HPDE6-E6E7 (cell line): ENCODE measurements around the gene HMGB1.
A peak's percentile ranks its signal among the peaks of the same experiment; 100 is the strongest.
"Not testable (repeated sequence)": the region's sequence is repeated elsewhere in the genome, so short reads cannot be mapped to it uniquely, and the experiment has no call there.

Experiments used
- DNase-seq: peaks from one replicate; pipeline ENCODE4 v3.0.0; 2011; ENCODE audit warnings: missing footprints; ENCODE audit errors: extremely low spot score

The HMGB1 gene

DNA sequence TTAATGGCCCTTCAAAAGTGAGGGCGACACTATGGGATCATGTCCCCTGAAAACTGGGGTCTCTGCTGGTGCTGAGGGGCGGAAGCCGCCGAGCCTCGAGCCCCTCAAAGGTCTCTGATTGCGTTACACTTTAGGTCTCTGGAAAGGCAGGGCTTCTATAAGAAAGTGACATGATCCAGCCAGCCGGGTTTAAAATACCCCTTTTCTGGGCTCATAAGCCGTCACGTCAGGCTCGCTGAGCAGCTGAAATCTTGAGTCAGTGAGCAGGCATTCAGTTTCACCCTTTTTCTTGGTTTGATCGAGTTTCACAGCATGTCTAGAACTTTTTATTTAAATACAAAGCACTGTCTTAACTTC is 600 bp upstream of the HMGB1 start:
- DNase-seq: no peak

DNA sequence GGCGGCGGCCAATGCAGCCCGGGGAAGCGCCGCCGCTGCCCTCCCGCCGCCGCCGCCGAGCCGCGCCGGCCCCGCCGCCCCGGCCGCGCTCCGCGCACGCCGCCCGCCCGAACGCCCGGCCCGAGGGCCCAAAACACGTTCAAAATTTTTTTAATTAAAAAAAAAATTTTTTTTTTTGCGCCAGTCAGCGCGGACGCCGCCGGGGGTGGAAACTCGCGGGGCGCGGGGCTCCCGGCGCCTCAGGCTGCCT is 468 bp downstream of the HMGB1 start:
- no peak for DNase-seq

DNA sequence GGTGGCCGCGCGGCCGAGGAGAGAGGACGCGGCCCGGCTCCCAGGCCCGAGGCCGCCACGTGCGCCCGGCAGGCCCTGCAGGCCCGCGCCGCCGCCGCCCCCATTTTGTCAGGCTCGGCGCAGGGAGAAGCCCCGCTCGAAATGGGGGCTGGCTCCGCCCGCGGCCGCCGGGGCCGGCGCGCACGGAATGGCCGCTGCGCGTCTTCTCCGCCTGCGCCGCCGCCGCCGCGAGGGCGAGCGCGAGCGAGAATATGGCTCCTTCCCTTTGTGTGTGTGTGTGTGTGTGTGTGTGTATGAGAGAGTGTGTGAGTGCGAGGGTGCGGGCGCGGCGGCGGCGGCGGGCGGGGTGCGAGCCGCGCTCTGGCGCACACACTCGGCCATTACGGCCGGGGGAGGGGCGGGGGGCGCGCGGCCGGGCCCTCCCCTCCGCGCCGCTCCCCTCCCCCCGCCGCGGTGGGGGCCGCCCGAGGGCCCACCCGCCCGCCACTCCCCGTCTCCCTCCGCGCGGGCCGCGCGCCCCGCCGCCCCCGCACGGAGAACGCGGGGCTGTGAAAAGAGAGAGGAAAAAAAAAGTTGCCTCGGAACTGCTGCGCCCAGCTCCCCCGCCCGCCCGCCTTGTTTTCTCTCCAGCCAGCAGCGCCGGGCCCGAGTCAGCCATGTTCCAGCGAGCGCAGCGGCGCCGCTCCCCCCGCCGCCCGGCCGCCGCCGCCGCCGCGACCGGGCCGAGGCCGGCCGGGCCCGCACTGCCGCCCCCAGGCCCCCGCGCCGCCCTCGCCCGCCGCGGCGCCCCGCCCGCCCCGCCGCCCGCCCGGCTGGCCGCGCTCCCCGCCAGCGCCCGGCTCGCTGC is 1.0 kb downstream of the HMGB1 start:
- DNase-seq: no peak

DNA sequence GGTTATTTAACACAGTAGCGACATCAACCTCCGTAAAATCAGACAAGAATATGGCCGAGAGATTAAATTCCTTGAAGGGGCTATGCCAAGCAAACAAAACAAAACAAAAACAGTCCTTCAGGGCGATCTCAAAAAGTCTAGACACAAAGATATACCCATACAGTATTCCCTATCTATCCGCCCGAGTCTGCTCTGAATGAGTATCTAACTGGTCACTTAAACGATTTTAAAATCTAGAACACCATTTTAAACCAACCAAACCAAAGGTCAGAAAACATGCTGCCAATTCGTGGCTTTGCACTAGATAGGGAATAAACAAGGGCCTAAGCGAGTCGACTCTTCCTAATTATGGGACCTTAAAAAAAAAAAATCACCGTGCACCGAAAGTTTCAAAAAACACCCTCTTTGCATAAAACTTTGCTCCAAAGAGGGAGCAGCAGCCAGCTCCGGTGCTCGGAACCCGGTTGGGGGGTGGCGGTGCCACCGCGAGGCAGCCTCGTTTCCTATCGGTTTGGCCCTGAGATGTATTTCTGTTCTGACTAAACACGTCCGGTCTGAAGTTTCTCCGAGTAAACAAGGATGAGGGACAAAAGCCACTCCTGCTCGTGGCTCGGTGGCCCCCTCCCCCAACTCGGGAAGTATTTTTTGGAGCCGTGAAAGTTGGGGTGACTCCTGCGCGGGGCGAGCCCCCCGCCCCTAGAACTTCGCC is 1.8 kb downstream of the HMGB1 start:
- no peak for DNase-seq

DNA sequence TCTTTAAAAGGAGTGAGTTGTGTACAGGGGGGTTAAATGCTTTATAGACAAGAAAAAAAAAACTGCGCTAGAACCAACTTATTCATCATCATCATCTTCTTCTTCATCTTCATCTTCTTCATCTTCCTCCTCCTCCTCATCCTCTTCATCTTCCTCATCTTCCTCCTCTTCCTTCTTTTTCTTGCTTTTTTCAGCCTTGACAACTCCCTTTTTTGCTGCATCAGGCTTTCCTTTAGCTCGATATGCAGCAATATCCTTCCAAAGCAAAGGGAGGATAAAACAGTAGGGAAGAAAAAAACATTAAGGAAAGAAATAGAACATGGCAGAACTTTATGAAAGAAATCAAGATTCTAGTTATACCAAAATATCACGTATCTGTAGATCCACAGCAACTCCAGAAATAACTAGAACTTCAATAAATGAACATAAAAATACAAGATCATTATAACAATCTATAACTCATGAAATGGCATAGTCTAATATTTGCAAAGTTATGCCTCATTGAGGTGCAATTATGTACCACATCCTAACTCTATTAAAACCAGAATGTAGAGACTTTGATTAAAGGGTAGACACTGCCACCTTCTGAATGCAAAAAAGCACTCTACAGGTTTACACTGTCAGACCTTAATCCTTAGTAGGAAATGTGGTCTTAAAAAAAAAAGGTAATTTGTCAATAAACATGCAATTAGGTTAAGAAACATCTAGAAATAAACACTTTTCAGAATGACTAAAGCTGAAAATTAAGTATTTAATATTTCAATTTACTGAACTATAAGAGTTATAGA is 4.3 kb downstream of the HMGB1 start:
- not testable (repeated sequence) for DNase-seq

DNA sequence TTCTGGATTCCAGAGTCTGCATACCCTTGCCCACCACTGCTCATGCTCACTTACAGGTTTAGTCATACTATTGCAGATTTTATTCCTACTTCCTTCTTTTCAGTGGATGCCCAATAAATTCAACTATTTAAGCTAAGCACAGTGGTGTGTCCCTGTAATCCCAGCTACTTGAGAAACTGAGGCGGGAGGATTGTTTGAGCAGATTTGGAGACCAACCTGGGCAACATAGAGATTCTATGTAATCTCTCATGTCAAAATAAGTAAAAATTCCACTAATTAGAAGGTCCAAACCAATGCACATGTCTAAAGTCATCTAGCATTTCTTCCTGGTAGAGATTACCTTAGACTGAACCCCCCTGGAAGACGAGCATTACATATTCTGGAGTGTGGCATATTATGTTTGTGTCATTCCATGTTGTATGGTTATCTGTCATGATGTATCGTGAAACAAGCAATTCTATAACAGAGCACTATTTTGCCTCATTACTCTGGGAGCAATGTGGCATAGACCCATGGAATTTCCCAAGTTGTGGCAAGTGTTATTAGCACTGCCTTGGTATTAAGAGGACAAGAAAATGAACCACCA is 8.3 kb downstream of the HMGB1 start:
- no peak for DNase-seq

DNA sequence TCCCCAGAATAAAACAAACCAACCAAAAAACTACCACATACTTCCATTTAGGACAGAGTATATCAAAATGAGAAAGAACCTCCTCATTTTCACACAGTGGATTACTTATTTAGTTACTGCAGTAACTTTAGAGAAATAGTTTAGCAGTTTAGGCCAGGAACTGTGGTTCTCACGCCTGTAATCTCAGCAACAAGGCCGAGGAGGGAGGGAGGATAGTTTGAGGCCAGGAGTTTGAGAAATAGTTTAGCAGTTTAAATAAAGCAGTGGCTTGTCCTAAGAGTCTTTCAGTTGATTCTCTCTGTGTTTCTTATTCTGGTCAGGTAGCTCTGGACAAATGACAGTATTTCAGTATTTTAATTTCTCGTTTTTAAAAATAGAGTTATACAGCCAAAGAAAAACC is 9.4 kb downstream of the HMGB1 start:
- no peak for DNase-seq

DNA sequence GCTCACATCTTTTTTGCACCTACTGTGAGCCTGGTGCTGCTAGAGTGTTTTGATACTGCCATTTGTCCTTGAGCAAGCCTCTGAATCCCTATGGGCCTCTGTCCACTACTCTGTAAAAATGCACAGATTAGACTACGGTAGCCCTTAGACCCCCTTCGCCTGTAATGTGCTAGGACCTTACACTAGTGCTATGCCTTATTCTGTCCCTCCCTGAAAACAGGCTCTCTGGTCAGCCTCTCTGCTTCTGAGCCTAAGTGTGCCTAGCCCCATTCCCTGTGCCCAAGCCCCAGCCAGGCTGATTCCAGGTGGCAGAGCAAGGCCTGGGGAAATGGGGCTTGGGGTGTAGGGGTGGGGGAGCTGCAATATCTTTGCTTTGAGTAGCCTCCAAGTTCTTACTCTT is 10.7 kb downstream of the HMGB1 start:
- DNase-seq: no peak

GRCh38 chr13:30453727-30454126 is 12.0 kb downstream of the HMGB1 start:
- no peak for DNase-seq

DNA sequence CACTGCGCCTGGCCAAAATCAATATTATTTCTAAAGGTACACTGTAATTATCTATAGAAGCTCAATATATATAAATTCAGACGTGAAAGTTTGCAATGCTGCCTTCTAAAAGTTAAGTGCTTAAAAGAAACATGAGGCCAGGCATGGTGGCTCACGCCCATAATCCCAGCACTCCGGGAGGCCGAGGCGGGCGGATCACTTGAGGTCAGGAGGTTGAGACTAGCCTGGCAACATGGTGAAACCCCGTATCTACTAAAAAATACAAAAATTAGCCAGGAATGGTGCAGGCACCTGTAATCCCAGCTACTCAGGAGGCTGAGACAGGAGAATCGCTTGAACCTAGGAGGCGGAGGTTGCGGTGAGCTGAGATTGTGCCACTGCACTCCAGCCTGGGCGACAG is 14.3 kb downstream of the HMGB1 start:
- not testable (repeated sequence) for DNase-seq

- DNase-seq: no peak
Observed at GRCh38 chr13:30450066-30450465, 15.7 kb downstream of the HMGB1 start.

GRCh38 chr13:30448441-30448840 is 17.3 kb downstream of the HMGB1 start:
- no peak for DNase-seq

GRCh38 chr13:30446126-30446500 is 19.6 kb downstream of the HMGB1 start:
- no peak for DNase-seq

DNA sequence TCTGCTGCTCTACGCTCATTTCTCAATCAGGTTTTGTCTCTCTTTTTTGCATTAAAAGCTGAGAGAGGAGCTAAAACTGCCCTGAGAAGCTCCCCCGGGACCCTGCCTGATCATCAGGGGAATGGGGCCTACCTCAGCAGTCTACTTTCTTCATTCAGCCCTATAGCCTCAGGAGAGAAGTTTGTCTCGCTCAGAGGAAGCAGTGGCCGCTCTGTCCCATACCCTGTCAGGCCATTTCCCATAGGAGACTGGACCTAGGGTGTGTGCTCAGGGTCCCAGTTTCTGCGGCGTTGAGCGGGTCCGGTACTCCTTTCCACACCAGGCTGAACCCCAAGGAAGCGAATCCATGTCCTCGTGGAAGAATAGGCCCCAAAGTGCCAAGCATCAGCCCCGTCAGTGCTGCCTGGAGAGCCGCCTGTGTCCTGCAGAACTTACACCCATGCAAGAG is 21.8 kb downstream of the HMGB1 start:
- DNase-seq: no peak

GRCh38 chr13:30443491-30443890 is 22.2 kb downstream of the HMGB1 start:
- not testable (repeated sequence) for DNase-seq

DNA sequence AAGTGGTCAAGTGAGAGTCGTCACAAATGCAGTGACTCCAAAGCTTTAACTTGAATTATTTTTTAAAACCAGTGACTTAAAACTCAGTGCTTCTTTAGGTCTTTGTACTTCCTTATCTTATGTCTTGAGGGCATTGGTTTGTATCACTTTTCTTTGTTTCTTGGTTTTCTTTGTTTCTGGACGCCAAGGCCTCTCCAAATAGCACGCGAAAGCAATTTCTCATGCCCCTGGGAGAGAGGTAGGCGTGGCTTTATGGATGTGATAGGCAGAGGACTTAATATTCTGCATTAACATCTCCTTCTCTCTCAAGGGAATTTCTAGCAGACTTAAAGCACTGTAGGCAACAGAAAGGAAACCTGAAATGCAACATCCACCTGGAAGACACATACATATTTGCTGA is 22.8 kb downstream of the HMGB1 start:
- no peak for DNase-seq

GRCh38 chr13:30440910-30441703 is 24.6 kb downstream of the HMGB1 start:
- no peak for DNase-seq

- DNase-seq: no peak
Observed at GRCh38 chr13:30438286-30438685, 27.4 kb downstream of the HMGB1 start.

DNA sequence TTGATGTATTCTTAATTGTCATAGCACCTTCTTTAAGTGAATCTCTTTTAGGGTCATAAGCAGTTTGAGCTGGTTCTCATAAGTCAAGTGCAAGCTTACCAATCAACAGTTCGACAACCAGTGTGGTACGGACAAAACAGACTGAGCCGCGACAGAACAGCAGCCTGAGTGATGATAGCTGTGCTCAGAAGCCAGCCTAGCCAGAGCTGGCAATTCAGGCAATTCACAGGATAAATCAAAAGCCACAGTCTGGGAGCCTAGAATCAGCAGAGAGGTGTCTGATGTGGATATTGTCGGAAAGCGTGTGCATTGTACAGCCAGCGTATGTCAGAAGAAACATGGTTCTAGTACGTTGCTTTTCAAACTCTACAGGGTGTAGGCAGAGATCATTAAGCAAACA is 28.6 kb downstream of the HMGB1 start:
- DNase-seq: no peak

- no peak for DNase-seq
Observed at GRCh38 chr13:30435911-30436451, 29.8 kb downstream of the HMGB1 start.

DNA sequence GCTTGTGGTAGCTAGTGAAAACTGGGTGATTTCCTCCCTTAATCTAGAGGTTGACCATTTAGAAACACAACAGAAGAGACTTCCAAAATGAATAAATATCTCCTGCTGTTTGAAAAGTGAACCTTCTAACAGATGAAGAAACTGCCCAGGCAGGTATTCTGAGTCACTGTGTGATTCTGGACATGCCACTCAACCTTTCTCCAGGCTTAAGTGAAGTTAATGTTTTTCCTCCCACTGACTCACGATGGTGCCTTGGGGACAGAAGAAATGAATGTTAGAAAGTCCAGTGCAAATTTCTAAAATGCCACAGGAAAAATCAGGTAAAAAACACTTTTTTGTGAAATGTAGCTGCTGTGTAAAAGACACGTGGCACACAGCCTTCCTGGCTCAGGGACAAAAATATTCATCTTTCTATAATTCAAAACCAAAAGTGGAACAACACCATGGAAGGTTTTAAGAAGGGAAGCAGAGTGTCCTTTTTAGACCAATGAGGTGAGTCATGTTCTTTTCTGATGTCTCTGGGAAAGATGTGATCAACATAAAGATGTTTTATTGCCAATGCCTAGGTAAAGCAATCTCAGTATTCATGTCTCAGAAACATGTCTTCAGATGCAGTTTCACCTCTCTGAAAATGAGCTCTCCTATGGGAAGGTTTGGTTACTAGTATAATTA is 34.3 kb downstream of the HMGB1 start:
- DNase-seq: peak; percentile 31
